Astrocyte of the spinal cord (primary cell): Measurements from ENCODE around the gene HS1BP3.

Experiments
- DNase-seq: peaks from one replicate; pipeline ENCODE4 v3.0.0; 2011; ENCODE audit warnings: low read depth, low spot score
- H3K4me3 ChIP-seq: 2 replicates; pipeline ENCODE4 v1.5.1; 2011; ENCODE audit warnings: low read depth, mild to moderate bottlenecking, low read length, moderate library complexity
- in situ Hi-C: cut with HindIII; loops from 2 replicates; pipeline ENCODE4 v1.10.0; 2017; ENCODE audit warnings: low sequenced_read_pairs
- TF ChIP-seq, protein P1 (sequence below): IDR thresholded peaks from 2 replicates; pipeline ENCODE4 v1.5.1; 2012; ENCODE audit warnings: low read depth, mild to moderate bottlenecking, low read length, inconsistent platforms

The HS1BP3 gene

DNA sequence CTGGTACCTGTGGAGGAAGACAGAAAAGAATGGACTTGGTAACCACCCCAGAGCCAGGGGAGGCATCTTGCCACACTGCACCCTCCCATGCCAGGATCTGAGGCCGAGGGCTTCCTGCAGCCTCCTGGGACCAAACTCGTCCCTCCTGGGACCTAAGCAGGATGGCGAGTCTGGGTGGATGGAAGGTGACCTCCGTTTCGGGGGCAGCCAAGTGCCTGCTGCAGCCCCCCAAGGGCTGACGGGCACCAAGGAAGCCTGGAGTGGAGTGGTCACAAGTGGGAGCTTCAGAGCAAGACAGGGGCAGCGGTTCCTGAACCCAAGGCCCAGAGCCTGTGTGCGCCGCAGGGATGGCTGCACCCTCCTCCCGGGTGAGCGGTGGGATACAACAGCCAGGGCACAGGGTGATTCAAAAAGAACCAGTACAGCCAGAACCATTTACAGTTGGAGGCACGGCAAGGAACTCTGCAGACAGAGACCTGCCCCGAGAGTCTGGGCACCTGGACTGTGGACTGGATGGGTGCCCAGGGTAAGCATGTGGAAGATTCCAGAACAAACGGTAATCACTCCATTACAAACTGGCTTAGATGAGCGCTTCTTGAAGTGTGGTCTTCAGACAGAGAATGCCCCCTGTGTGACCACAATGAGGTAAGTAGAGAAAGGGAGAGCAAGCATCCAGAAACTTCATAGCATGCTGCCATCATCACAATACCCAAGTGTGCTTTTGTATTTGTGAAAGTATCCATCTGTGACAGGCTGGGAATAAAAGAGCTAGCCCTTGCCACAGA, 12.1 kb downstream of the HS1BP3 start:
- TF ChIP-seq, protein P1, sequence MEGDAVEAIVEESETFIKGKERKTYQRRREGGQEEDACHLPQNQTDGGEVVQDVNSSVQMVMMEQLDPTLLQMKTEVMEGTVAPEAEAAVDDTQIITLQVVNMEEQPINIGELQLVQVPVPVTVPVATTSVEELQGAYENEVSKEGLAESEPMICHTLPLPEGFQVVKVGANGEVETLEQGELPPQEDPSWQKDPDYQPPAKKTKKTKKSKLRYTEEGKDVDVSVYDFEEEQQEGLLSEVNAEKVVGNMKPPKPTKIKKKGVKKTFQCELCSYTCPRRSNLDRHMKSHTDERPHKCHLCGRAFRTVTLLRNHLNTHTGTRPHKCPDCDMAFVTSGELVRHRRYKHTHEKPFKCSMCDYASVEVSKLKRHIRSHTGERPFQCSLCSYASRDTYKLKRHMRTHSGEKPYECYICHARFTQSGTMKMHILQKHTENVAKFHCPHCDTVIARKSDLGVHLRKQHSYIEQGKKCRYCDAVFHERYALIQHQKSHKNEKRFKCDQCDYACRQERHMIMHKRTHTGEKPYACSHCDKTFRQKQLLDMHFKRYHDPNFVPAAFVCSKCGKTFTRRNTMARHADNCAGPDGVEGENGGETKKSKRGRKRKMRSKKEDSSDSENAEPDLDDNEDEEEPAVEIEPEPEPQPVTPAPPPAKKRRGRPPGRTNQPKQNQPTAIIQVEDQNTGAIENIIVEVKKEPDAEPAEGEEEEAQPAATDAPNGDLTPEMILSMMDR, result no peak
- no peak for DNase-seq
- in situ Hi-C loops, result no loop called here
- H3K4me3 ChIP-seq, result no peak overlapping the region

DNA sequence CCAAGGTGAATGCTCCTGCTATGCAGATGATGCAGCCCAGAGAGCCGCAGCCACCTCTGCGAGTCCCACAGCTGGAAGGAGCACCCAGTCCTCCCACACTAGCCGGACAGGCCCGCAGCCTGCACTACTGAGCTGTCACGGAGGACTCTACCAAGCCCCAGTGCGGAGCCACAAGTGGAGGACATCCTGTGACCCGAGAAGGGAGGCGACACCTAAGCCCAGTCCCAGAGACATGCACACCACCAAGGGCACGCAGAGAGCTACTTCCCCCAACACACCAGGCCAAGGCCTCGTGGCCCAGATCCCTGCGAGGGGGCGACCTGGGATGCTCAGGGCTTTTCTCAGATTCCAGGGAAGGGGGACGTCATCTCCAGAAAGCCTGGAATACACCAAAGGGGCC, 12.9 kb downstream of the HS1BP3 start:
- DNase-seq, result no peak
- H3K4me3 ChIP-seq, result no peak overlapping the region
- TF ChIP-seq, protein P1, result no peak
- in situ Hi-C loops, result no loop called here

DNA sequence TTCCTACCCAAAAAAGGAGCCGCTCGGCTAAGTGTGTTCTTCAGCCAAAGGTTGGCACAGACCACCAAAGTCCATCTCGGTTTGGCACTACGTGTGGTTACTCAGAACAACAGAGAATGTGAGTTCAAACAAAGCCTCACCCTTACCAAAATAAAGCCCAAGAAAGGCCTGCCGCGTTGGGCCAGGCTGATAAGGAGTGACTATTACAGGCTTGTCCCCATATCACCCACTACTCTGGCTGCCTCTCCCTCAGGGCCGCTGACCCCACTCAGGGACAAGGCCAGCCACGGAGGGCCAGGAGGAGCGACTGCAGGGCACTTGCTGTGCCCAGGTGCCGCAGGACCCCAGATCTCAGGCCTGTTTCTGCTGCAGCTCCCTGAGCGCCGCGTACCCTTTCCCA, 13.8 kb downstream of the HS1BP3 start:
- DNase-seq, result peak; percentile 31
- no peak overlapping the region for H3K4me3 ChIP-seq
- TF ChIP-seq, protein P1, result no peak
- in situ Hi-C loops, result no loop called here

DNA sequence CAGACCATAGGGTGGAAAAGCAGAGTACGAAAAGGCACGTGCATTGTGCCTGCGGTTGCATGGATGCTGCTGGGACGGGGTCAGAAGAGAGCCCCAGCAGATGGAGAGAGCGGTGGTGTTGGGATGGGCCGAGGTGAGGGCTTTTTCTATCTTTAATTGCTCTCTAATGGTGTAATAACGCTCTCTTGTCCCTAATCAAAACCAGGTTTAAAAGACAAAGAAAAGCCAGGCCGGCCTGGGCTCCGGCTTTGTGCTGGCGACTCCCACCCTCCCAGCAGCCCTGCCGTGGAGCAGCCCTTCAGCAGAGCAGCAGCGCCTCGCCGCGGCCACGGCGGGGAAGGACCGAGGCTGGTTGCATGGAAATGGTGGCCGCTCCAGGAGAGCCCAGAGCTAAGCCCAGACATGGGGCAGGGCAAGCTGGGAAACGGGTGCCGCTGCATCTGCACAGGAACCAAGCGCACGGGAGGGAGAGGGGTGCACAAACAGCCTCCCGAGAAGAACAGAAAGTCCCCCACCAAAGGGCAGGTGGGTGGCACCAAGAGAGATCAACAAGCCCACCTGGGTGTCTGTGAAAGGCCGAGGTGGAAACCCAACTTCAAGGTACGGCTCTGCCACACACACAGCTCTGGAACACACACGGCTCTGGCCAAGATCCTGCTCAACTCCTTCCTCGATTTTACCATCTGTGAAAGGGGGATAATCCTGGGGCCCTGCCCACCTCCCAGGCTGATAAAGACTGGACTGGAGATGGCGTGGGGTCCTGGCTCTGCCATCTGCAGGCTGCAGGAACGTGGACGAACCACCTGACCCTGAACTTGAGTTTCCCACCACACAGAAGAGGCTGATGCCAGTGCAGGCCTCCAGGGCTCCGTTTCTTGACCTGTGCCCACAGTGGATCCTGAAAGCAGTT, 15.0 kb downstream of the HS1BP3 start:
- H3K4me3 ChIP-seq, result no peak overlapping the region
- peak; percentile 82 for DNase-seq

DNA sequence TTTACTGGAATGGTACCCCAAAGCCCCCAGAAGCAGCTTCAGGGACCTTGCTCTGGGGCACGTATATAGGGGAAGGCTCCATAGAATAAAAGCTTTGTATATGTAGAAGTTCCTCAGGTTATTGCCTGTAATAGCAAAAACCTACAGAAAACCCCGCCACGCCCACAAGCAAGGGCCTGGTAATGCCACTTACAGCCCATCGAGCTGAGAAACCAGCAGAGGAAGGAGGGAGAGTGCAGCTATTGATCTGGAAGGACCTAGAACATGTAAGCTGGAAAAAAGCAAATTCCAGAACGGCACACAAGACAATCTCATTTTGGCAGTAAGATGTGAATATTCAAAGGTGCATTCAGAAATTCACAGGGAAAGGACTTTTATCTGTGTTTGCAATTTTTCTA, 15.8 kb downstream of the HS1BP3 start:
- no peak overlapping the region for H3K4me3 ChIP-seq
- in situ Hi-C loops, result no loop called here
- TF ChIP-seq, protein P1, result no peak
- DNase-seq, result no peak

More for the DNA sequence above, 15.0 kb downstream of the HS1BP3 start:
- TF ChIP-seq, protein P1, result peak; percentile 96
- in situ Hi-C loops, result no loop called here

DNA sequence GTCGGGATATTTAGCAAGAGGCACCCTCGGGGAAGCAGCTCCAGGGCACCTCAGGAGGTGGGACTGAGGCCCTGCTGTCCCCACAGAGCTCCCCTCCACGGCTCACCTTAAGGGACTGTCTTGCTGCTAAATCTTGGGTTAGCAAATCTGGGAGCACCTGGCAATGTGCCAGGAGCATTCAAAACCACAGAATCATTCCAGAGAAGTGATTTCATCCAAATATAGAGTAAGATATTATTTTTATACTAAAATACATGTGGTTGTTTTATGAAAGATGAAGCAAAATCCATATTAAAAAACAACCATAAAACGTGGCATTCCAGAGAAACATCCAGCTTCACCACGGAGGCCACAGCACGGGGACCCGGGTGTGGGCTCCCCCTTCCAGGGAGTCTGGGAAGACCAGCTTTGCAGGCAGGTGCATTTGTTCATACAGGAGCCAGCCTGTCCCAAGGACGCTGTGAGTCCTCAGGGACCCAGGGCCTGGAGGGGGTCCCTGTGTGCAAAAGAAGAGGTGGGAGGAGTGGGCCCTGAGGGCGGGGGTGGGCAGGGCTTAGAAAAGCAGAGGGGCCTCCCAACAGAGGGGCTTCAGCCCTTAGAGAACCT, 16.3 kb downstream of the HS1BP3 start:
- peak; percentile 71 for DNase-seq
- TF ChIP-seq, protein P1, result no peak
- in situ Hi-C loops, result no loop called here
- H3K4me3 ChIP-seq, result no peak overlapping the region
